ENCODE data around the gene NTM. TPM values are rescaled to one million over a fixed set of nuclear protein-coding genes. Genes with fewer than 3 reads are reported as not detected.

Gene NTM
- polyA plus RNA-seq, 1 donor (not counting 4 experiments of a cell fraction or from before 2014, with no cell fraction given): 47.9 TPM

DNA sequence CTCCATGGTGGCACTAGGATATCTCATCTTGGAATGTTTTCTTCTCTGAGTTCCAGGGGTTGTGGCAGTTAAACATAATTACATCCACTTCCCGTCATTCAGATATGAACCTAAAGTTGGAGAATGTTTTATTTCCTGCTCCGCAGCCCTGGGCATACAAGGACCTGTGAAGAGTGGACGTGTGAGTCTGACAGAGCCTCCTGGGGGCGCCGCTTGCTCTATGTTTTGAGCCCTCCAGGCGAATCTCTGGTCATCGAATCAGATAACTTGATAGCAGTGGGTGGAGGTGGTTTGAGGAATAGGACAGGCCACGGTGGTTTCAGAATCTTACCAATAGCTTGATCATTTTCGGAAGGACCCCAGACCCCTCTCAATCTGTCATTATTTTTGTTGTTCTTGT is 174.2 kb downstream of the NTM start:
- dilution Hi-C loops (cut with MboI; ENCODE audit: extremely low pct_ligation_motif_present, low sequenced_read_pairs): no loop called here
- TF ChIP-seq, protein P1, sequence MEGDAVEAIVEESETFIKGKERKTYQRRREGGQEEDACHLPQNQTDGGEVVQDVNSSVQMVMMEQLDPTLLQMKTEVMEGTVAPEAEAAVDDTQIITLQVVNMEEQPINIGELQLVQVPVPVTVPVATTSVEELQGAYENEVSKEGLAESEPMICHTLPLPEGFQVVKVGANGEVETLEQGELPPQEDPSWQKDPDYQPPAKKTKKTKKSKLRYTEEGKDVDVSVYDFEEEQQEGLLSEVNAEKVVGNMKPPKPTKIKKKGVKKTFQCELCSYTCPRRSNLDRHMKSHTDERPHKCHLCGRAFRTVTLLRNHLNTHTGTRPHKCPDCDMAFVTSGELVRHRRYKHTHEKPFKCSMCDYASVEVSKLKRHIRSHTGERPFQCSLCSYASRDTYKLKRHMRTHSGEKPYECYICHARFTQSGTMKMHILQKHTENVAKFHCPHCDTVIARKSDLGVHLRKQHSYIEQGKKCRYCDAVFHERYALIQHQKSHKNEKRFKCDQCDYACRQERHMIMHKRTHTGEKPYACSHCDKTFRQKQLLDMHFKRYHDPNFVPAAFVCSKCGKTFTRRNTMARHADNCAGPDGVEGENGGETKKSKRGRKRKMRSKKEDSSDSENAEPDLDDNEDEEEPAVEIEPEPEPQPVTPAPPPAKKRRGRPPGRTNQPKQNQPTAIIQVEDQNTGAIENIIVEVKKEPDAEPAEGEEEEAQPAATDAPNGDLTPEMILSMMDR (optimal IDR thresholded peaks at IDR 0.05 in 1 of 3, IDR thresholded peaks at IDR 0.05 in 1 of 3, conservative IDR thresholded peaks at IDR 0.05 in 1 of 3; ENCODE audit: extremely low read depth in 1 of 3, insufficient read depth in 2 of 3, low read length in 3 of 3): no peak
- no peak for TF ChIP-seq EZH2 (IDR thresholded peaks at IDR 0.05; ENCODE audit: low read length)

DNA sequence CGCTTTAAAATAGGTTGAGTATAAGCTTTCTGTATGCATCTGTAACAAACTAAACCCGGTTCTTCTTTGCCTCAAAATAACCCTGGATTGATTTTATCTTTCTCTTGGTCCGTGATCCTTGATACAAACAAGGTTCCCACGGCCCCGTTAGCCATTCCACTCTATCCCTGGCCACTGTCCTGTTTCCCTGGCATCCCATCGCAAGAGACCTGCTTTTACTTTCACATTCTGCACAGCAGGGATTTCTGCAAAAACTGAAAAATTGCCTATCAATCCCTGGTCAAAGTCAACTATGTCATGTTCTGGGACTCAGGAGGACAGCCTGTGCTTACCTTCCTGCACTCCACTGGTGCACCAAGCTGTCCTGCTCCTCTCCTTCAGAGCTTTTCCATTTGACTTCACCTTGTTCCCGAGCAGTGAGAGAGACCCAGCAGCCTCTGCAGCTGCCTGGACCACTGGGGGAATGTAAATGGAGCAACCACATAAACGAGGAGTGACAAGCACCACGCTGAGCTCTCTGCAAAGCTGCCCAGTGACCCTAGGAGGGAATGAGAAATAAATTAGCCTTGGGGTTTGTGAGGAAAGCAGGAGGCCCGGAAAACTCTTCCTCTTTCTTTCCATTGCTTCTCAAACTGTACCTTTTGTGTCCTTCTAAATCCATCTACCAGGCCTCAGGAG is 175.9 kb downstream of the NTM start:
- no peak for DNase-seq (ENCODE audit: low read depth, low spot score)
- H3K27me3 ChIP-seq (ENCODE audit: control insufficient read depth, extremely low read depth, insufficient read depth, low read length): no peaks in the 10 kb centered on the region
- no peaks in the 10 kb centered on the region for H3K9me1 ChIP-seq (ENCODE audit: control insufficient read depth, extremely low read depth, insufficient read depth, low read length)
- H4K20me1 ChIP-seq (ENCODE audit: control insufficient read depth, extremely low read depth, insufficient read depth, low read length): no peaks in the 10 kb centered on the region
- H3K36me3 ChIP-seq (ENCODE audit: control insufficient read depth in 2 of 2, extremely low read depth in 1 of 2, insufficient read depth in 2 of 2, low read length in 2 of 2): no peaks in the 10 kb centered on the region
- H3K4me1 ChIP-seq (ENCODE audit: control insufficient read depth, extremely low read depth, insufficient read depth, low read length): no peaks in the 10 kb centered on the region
- no peak overlapping the region for H2AFZ ChIP-seq (ENCODE audit: control insufficient read depth, low read length)
- H3K79me2 ChIP-seq (ENCODE audit: control insufficient read depth, insufficient read depth, low read length): no peaks in the 10 kb centered on the region
- TF ChIP-seq, protein P1 (optimal IDR thresholded peaks at IDR 0.05 in 1 of 3, IDR thresholded peaks at IDR 0.05 in 1 of 3, conservative IDR thresholded peaks at IDR 0.05 in 1 of 3; ENCODE audit: extremely low read depth in 1 of 3, insufficient read depth in 2 of 3, low read length in 3 of 3): no peak
- TF ChIP-seq EZH2 (IDR thresholded peaks at IDR 0.05; ENCODE audit: low read length): no peak
- H3K9ac ChIP-seq (ENCODE audit: control insufficient read depth, extremely low read depth, insufficient read depth, low read length): no peak overlapping the region
- H3K27ac ChIP-seq (ENCODE audit: control insufficient read depth, insufficient read depth, low read length): no peak overlapping the region
- FAIRE-seq: no peak
- no peaks in the 10 kb centered on the region for H3K9me3 ChIP-seq (ENCODE audit: control insufficient read depth, low read depth, low read length)
- no peak overlapping the region for H3K4me3 ChIP-seq (ENCODE audit: control insufficient read depth in 2 of 3, extremely low read depth in 1 of 3, insufficient read depth in 2 of 3, low read depth in 1 of 3, low read length in 3 of 3)
- H3K4me2 ChIP-seq (ENCODE audit: control insufficient read depth, extremely low read depth, insufficient read depth, low read depth, low read length): no peak overlapping the region
- dilution Hi-C loops (cut with MboI; ENCODE audit: extremely low pct_ligation_motif_present, low sequenced_read_pairs): no loop called here

More for the DNA sequence above, 174.2 kb downstream of the NTM start:
- H2AFZ ChIP-seq (ENCODE audit: control insufficient read depth, low read length): no peak overlapping the region
- no peaks in the 10 kb centered on the region for H3K9me1 ChIP-seq (ENCODE audit: control insufficient read depth, extremely low read depth, insufficient read depth, low read length)
- no peaks in the 10 kb centered on the region for H3K4me1 ChIP-seq (ENCODE audit: control insufficient read depth, extremely low read depth, insufficient read depth, low read length)
- FAIRE-seq: no peak
- H3K36me3 ChIP-seq (ENCODE audit: control insufficient read depth in 2 of 2, extremely low read depth in 1 of 2, insufficient read depth in 2 of 2, low read length in 2 of 2): no peaks in the 10 kb centered on the region
- H3K4me2 ChIP-seq (ENCODE audit: control insufficient read depth, extremely low read depth, insufficient read depth, low read depth, low read length): no peak overlapping the region
- H3K9me3 ChIP-seq (ENCODE audit: control insufficient read depth, low read depth, low read length): no peaks in the 10 kb centered on the region
- no peaks in the 10 kb centered on the region for H3K79me2 ChIP-seq (ENCODE audit: control insufficient read depth, insufficient read depth, low read length)
- H3K27ac ChIP-seq (ENCODE audit: control insufficient read depth, insufficient read depth, low read length): no peak overlapping the region
- H3K4me3 ChIP-seq (ENCODE audit: control insufficient read depth in 2 of 3, extremely low read depth in 1 of 3, insufficient read depth in 2 of 3, low read depth in 1 of 3, low read length in 3 of 3): no peak overlapping the region
- H3K9ac ChIP-seq (ENCODE audit: control insufficient read depth, extremely low read depth, insufficient read depth, low read length): no peak overlapping the region
- H3K27me3 ChIP-seq (ENCODE audit: control insufficient read depth, extremely low read depth, insufficient read depth, low read length): no peaks in the 10 kb centered on the region
- no peak for DNase-seq (ENCODE audit: low read depth, low spot score)
- H4K20me1 ChIP-seq (ENCODE audit: control insufficient read depth, extremely low read depth, insufficient read depth, low read length): no peaks in the 10 kb centered on the region
